Measurements from ENCODE around the gene RNF31. TPM values are rescaled to one million over a fixed set of nuclear protein-coding genes. Genes with fewer than 3 reads are reported as not detected.

Gene RNF31
- total and polyA plus RNA-seq, 2 donors (not counting 1 experiment from before 2014, with no cell fraction given), result 69.8 to 103 TPM

- peak within 1 kb of the TSS; percentile 76 for H2AFZ ChIP-seq (ENCODE audit: insufficient read depth, low read depth, low read length, poor library complexity, severe bottlenecking)
- TF ChIP-seq, protein P1, sequence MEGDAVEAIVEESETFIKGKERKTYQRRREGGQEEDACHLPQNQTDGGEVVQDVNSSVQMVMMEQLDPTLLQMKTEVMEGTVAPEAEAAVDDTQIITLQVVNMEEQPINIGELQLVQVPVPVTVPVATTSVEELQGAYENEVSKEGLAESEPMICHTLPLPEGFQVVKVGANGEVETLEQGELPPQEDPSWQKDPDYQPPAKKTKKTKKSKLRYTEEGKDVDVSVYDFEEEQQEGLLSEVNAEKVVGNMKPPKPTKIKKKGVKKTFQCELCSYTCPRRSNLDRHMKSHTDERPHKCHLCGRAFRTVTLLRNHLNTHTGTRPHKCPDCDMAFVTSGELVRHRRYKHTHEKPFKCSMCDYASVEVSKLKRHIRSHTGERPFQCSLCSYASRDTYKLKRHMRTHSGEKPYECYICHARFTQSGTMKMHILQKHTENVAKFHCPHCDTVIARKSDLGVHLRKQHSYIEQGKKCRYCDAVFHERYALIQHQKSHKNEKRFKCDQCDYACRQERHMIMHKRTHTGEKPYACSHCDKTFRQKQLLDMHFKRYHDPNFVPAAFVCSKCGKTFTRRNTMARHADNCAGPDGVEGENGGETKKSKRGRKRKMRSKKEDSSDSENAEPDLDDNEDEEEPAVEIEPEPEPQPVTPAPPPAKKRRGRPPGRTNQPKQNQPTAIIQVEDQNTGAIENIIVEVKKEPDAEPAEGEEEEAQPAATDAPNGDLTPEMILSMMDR (IDR thresholded peaks at IDR 0.05), result no peak
- no peak for TF ChIP-seq EZH2 (IDR thresholded peaks at IDR 0.05; ENCODE audit: borderline replicate concordance, insufficient read depth, low read depth, low read length, poor library complexity, severe bottlenecking)
- ChIA-PET POLR2A (interaction anchor here (0.6 to 2.1 kb wide), 11 partner anchors 15 to 86 kb away, joined by 3 to 9 read pairs (median 4); partner anchors contain the start of genes CHMP4A, IRF9, MDP1 and PSME1), CTCF (interaction anchor here (0.7 to 3.7 kb wide), 13 partner anchors 25 to 122 kb away, joined by 3 to 21 read pairs (median 4); partner anchors contain the start of genes CHMP4A, CIDEB, DCAF11 and IRF9)
- H3K9me3 Mint-ChIP-seq (ENCODE audit: insufficient read depth), result no peaks in the 10 kb centered on the region
- peaks cover 58% of the 10 kb centered on the region for H3K79me2 ChIP-seq (ENCODE audit: control insufficient read depth, insufficient read depth, low read length)
- H3K4me2 ChIP-seq (replicated peaks; ENCODE audit: low read depth, low read length, poor library complexity, severe bottlenecking), result peak within 1 kb of the TSS; percentile 96
- peak within 1 kb of the TSS; percentile 87 for H3K27ac Mint-ChIP-seq
- peaks cover 35% of the 10 kb centered on the region for H3K4me1 Mint-ChIP-seq
- peak within 1 kb of the TSS; percentile 32 to 79 (median 70) for H3K4me3 ChIP-seq (ENCODE audit: control extremely low read depth in 1 of 5, extremely low read depth in 1 of 5, insufficient read depth in 1 of 5, low read depth in 2 of 5, low read length in 4 of 5)
- H3K9ac ChIP-seq (ENCODE audit: low read length), result peak within 1 kb of the TSS; percentile 70
- H3K27me3 ChIP-seq (replicated peaks in 1 of 4; ENCODE audit: control extremely low read depth in 1 of 4, control insufficient read depth in 3 of 4, insufficient read depth in 4 of 4, low read length in 3 of 4), result no peaks in the 10 kb centered on the region
- peaks cover 3 to 45% of the 10 kb centered on the region in 2 experiments for H3K36me3 ChIP-seq (replicated peaks in 1 of 2; ENCODE audit: control extremely low read depth in 1 of 2, control insufficient read depth in 1 of 2, extremely low read depth in 1 of 2, insufficient read depth in 2 of 2, low read length in 1 of 2)
- intact Hi-C loops (cut with micrococcal nuclease), result loop anchor here (1.0 kb wide), 8 partner anchors 8 to 74 kb away; partner anchors contain the start of genes CHMP4A, DCAF11, GMPR2 and IRF9
- peaks cover 14 to 17% of the 10 kb centered on the region in 2 donors for H3K4me1 ChIP-seq (ENCODE audit: control insufficient read depth in 2 of 2, insufficient read depth in 2 of 2, low read length in 2 of 2)
- no peaks in the 10 kb centered on the region for H3K27me3 Mint-ChIP-seq
- ATAC-seq (ENCODE audit: low read depth), result peak; percentile 93
- no peaks in the 10 kb centered on the region for H4K20me1 ChIP-seq (ENCODE audit: control insufficient read depth, insufficient read depth, low read length, poor library complexity, severe bottlenecking)
- H3K27ac ChIP-seq (ENCODE audit: low read length in 2 of 2), result peak within 1 kb of the TSS; percentile 63 to 86
- H3K9me3 ChIP-seq (ENCODE audit: control extremely low read depth in 1 of 3, control insufficient read depth in 2 of 3, insufficient read depth in 1 of 3, low read length in 2 of 3), result no peaks in the 10 kb centered on the region
- DNase-seq, result peak; percentile 96
- under 1% methylated on average over 65 of the region's 65 CpGs for WGBS (ENCODE audit: insufficient coverage)
- H3K4me3 Mint-ChIP-seq, result peak within 1 kb of the TSS; percentile 93
Measured at GRCh38 chr14:24188251-24189058, 41.2 kb downstream of the RNF31 start, which contains the start of gene IPO4. TSS of gene IPO4 (minus strand) at chr14:24188816. CDS start at chr14:24188787, 29 bp downstream.
